ENCODE results near the gene ADRA2B. TPM values are rescaled to one million over a fixed set of nuclear protein-coding genes. Genes with fewer than 3 reads are reported as not detected.

ADRA2B gene
- total RNA-seq, 1 experiment from 2014 or later = not detected

DNA sequence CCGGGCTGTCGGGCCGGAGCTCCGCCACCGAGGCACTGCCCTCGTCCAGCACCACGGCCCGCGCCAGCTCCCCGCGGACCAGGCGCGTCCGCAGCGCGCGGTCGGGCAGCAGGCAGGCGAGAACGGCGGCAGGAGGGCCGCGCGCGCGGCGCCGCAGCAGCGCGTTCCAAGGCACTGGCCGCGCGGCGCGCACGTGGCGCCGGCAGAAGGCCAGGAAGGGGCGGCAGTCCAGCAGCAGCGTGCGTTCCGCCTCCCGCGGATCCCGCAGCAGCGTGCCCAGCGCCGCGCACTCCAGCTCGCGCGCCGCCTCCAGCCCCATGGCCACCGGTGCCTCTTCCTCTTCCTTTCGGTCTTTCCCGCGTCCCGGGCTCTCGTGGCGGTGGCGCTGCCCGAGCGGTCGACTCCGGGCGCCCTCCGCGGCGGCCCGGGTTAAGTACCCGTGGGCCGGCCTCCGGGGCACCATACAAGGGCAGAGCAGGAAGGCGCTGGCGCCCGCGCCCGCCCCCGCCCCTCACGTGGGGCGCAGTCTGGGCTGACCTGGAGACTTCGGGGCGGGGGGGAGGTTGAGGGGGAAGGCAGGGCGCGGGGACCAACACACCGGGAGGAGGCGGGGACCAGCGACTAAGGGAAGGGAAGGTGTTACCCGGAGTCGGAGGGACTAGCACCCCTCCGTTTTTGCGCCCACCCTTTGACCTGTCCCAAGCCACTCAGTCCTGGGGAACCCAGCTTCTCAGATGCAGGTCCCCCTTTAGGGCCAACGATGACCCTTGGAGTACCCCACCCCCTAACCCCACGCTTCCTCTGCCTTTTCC lies 28.9 kb upstream of the ADRA2B start, which contains the start of gene DUSP2:
Gene DUSP2 (minus strand): TSS at position 405 of the 812 bp plus-strand sequence. CDS start 86 bp downstream, at position 319.
- peaks cover 39% of the 10 kb centered on the region for H3K36me3 Mint-ChIP-seq (ENCODE audit: insufficient read depth, unreplicated experiment)
- BruUV-seq (replicated peaks) = no TSS peak
- peak within 1 kb of the TSS; percentile 70 for H3K27ac Mint-ChIP-seq (ENCODE audit: unreplicated experiment)
- peak; percentile 74 for DNase-seq
- peaks cover 15% of the 10 kb centered on the region for H3K4me1 Mint-ChIP-seq (ENCODE audit: low read depth, unreplicated experiment)
- H3K27me3 Mint-ChIP-seq (ENCODE audit: unreplicated experiment) = no peaks in the 10 kb centered on the region
- CTCF ChIA-PET = no interaction called here
- intact Hi-C loops (cut with micrococcal nuclease; ENCODE audit: unreplicated experiment) = no loop called here
- no peaks in the 10 kb centered on the region for H3K9me3 Mint-ChIP-seq (ENCODE audit: low read depth, unreplicated experiment)
- TF ChIP-seq, protein P1, sequence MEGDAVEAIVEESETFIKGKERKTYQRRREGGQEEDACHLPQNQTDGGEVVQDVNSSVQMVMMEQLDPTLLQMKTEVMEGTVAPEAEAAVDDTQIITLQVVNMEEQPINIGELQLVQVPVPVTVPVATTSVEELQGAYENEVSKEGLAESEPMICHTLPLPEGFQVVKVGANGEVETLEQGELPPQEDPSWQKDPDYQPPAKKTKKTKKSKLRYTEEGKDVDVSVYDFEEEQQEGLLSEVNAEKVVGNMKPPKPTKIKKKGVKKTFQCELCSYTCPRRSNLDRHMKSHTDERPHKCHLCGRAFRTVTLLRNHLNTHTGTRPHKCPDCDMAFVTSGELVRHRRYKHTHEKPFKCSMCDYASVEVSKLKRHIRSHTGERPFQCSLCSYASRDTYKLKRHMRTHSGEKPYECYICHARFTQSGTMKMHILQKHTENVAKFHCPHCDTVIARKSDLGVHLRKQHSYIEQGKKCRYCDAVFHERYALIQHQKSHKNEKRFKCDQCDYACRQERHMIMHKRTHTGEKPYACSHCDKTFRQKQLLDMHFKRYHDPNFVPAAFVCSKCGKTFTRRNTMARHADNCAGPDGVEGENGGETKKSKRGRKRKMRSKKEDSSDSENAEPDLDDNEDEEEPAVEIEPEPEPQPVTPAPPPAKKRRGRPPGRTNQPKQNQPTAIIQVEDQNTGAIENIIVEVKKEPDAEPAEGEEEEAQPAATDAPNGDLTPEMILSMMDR (IDR thresholded peaks at IDR 0.05; ENCODE audit: unreplicated experiment) = no peak
- H3K4me3 Mint-ChIP-seq (ENCODE audit: low read depth, unreplicated experiment) = peak within 1 kb of the TSS; percentile 81

DNA sequence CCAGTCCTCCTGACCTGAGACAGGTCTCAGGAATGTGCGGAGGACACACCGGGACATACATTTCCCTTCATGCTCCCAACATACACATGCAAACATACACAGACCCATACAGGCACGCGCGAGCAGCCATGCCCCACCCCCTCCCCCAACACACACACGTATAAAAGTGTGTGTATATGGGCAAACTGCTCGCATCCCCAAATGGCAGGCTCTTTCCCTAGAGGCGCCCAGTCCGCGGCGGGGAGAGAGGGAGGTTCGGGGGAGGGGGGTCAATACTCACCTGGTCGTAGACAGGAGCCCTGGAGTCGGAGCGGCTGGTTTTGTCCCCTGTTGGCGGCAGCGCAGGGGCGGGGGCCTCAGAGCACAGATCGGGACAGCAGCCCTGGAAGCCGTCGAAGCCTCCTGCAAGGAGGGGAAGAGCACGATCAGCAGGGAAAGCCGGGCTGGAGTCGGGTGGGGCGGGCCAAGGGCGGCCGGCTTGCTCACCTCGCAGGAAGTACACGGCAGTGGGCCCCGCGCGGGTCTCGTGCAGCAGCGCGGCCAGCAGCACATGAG lies 28.2 kb upstream of the ADRA2B start:
- peak overlapping the region; percentile 70 for H3K27ac Mint-ChIP-seq (ENCODE audit: unreplicated experiment)
- TF ChIP-seq, protein P1 (IDR thresholded peaks at IDR 0.05; ENCODE audit: unreplicated experiment) = no peak
- H3K4me1 Mint-ChIP-seq (ENCODE audit: low read depth, unreplicated experiment) = peaks cover 15% of the 10 kb centered on the region
- peaks cover 39% of the 10 kb centered on the region for H3K36me3 Mint-ChIP-seq (ENCODE audit: insufficient read depth, unreplicated experiment)
- peak; percentile 37 for DNase-seq
- intact Hi-C loops (cut with micrococcal nuclease; ENCODE audit: unreplicated experiment) = no loop called here
- H3K27me3 Mint-ChIP-seq (ENCODE audit: unreplicated experiment) = no peaks in the 10 kb centered on the region
- CTCF ChIA-PET = interaction anchor here (1.4 kb wide), 1 partner anchor 30 kb away, joined by 3 read pairs; no protein-coding TSS in a partner anchor
- no peaks in the 10 kb centered on the region for H3K9me3 Mint-ChIP-seq (ENCODE audit: low read depth, unreplicated experiment)
- no TSS peak for BruUV-seq (replicated peaks)
- H3K4me3 Mint-ChIP-seq (ENCODE audit: low read depth, unreplicated experiment) = peak overlapping the region; percentile 81

DNA sequence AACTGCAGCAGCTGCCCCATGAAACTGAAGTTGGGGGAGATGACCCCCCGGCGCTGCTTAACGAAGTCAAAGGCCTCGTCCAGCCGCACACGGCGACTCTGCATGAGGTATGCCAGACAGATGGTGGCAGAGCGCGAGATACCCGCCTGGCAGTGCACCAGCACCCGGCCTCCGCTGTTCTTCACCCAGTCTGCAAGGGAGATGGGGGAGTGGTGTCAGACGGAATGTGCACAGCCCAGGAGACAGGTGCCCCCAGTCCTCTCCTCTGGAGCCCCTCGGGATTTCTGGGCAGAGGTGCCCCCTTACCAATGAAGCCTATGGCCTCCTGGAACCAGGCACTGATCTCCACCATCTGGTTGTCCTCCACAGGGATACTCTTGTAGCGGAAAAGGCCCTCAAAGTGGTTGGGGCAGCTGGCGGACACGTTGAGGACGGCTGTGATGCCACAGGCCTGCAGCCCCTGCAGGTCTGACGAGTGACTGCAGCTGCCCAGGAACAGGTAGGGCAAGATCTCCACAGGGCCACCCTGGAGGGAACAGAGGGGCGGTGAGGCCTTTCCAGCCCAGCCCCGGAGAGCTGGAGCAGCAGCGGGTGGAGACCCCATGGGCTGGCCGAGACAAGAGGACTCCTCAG lies 27.6 kb upstream of the ADRA2B start:
- H3K4me1 Mint-ChIP-seq (ENCODE audit: low read depth, unreplicated experiment) = peaks cover 15% of the 10 kb centered on the region
- BruUV-seq (replicated peaks) = no TSS peak
- H3K27me3 Mint-ChIP-seq (ENCODE audit: unreplicated experiment) = no peaks in the 10 kb centered on the region
- CTCF ChIA-PET = interaction anchor here (1.4 kb wide), 1 partner anchor 31 kb away, joined by 3 read pairs; no protein-coding TSS in a partner anchor
- peak overlapping the region; percentile 81 for H3K4me3 Mint-ChIP-seq (ENCODE audit: low read depth, unreplicated experiment)
- intact Hi-C loops (cut with micrococcal nuclease; ENCODE audit: unreplicated experiment) = no loop called here
- DNase-seq = peak; percentile 56
- H3K36me3 Mint-ChIP-seq (ENCODE audit: insufficient read depth, unreplicated experiment) = peaks cover 39% of the 10 kb centered on the region
- no peaks in the 10 kb centered on the region for H3K9me3 Mint-ChIP-seq (ENCODE audit: low read depth, unreplicated experiment)
- H3K27ac Mint-ChIP-seq (ENCODE audit: unreplicated experiment) = peak overlapping the region; percentile 70
- TF ChIP-seq, protein P1 (IDR thresholded peaks at IDR 0.05; ENCODE audit: unreplicated experiment) = peak; percentile 44

DNA sequence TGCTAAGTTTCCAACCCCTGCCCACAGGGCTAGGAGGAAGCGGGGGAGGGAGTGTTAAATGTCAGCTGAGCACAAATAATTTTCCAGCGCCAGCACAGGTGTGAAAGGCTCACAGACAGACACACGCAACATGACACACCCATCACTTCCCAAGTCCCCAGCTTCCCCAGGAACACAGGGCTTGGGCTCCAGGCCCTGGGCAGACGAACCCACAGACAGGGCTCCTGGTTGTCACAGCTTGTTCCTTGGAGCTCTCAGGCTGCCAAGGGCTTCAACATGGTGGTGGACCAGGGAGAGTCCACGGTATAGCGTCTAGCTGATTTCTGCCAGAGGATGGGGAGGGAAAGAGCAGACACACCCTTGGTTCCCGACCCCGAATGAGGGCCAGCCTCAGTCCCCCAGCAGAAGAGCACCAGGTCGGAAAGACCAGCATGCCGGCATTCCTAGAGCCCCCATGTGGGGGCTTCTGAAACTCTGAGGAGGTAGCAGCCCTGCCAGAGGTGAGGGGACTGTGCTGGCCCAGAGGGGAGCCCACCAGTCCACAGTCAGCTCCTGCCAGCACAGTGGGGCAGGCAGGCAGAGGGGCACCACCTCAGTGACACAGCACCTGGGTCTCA lies 27.0 kb upstream of the ADRA2B start:
- Mint-ChIP-seq H3K4me1 (ENCODE audit: low read depth, unreplicated experiment) (peaks cover 10% of the 10 kb centered on the region), H3K27ac (ENCODE audit: unreplicated experiment) (no peak overlapping the region), H3K9me3 (ENCODE audit: low read depth, unreplicated experiment) (no peaks in the 10 kb centered on the region), H3K4me3 (ENCODE audit: low read depth, unreplicated experiment) (peak overlapping the region; percentile 81), H3K27me3 (ENCODE audit: unreplicated experiment) (no peaks in the 10 kb centered on the region), H3K36me3 (ENCODE audit: insufficient read depth, unreplicated experiment) (peaks cover 37% of the 10 kb centered on the region)
- CTCF ChIA-PET = interaction anchor here (1.4 kb wide), 1 partner anchor 31 kb away, joined by 3 read pairs; no protein-coding TSS in a partner anchor
- intact Hi-C loops (cut with micrococcal nuclease; ENCODE audit: unreplicated experiment) = no loop called here
- no peak for DNase-seq
- TF ChIP-seq, protein P1 (IDR thresholded peaks at IDR 0.05; ENCODE audit: unreplicated experiment) = no peak
- TSS peak; percentile 60 for BruUV-seq (replicated peaks)

All from Calu3 (cell line).